ENCODE data around the gene ZNF346.
A peak's percentile ranks its signal among the peaks of the same experiment; 100 is the strongest.
"Not testable (repeated sequence)": the region's sequence is repeated elsewhere in the genome, so short reads cannot be mapped to it uniquely, and the experiment has no call there.

ZNF346 gene

DNA sequence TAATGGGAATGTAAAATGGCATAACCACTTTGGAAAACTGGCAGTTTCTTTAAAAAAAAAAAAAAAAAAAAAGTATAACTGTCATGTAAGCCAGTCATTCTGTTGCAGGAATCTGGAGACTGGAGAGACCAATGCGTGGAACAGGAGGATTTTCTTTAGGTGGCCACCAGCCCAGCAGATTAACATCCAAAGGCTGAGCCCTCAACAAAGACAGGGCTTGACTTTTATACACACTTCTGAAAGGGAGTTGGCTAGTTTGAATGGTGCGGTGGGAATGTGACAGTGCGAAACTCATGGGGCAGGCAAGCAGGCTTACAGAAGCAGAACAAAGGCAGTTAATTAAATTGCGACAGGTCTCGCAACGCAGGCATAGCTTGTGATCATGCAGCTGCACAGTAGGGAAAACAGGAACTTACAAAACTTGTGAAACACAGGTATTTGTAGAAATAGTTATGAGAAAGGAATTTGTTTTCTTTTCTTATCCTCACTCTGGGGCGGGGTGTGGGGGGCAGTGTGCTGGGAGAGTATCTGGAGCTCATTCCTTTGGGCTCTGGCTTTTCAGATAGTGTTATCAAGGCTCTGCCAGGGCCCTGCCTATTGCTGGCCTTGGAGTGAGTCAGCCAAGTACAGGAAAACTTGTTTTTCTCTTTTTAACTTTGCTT lies 27.9 kb upstream of the ZNF346 start:
- no peaks in the 10 kb centered on the region for H3K9me3 ChIP-seq (ENCODE audit: control insufficient read depth in 2 of 2, low read length in 2 of 2)
- no peak overlapping the region for H3K9ac ChIP-seq (ENCODE audit: low read depth in 1 of 2, low read length in 2 of 2)
- H3K36me3 ChIP-seq (ENCODE audit: control insufficient read depth in 2 of 2, insufficient read depth in 2 of 2, low read length in 2 of 2), result no peaks in the 10 kb centered on the region
- no peaks in the 10 kb centered on the region for H3K4me1 ChIP-seq (ENCODE audit: control insufficient read depth in 2 of 2, insufficient read depth in 2 of 2, low read length in 2 of 2)
- H3K27me3 ChIP-seq (ENCODE audit: control insufficient read depth in 2 of 2, insufficient read depth in 2 of 2, low read length in 2 of 2), result no peaks in the 10 kb centered on the region
- no peak overlapping the region for H3K4me3 ChIP-seq (ENCODE audit: low read length in 2 of 2)
- H3K27ac ChIP-seq (ENCODE audit: low read depth in 2 of 2, low read length in 2 of 2), result no peak overlapping the region

DNA sequence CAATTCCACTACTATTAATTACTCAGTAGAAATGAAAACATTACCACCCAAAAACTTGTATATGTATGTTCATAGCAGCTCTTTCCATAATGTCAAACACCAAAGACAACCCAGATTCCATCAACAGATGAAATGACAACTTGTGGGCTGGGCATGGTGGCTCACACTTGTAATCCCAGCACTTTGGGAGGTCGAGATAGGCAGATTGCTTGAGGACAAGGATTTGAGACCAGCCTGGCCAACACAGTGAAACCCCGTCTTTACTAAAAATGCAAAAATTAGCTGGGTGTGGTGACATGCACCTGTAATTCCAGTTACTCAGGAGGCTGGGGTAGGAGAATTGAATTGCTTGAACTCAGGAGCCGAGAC lies 27.4 kb upstream of the ZNF346 start:
- Histone ChIP-seq H3K36me3 (ENCODE audit: control insufficient read depth in 2 of 2, insufficient read depth in 2 of 2, low read length in 2 of 2) (no peaks in the 10 kb centered on the region), H3K27me3 (ENCODE audit: control insufficient read depth in 2 of 2, insufficient read depth in 2 of 2, low read length in 2 of 2) (no peaks in the 10 kb centered on the region), H3K27ac (ENCODE audit: low read depth in 2 of 2, low read length in 2 of 2) (no peak overlapping the region), H3K4me3 (ENCODE audit: low read length in 2 of 2) (no peak overlapping the region), H3K9me3 (ENCODE audit: control insufficient read depth in 2 of 2, low read length in 2 of 2) (no peaks in the 10 kb centered on the region), H3K9ac (ENCODE audit: low read depth in 1 of 2, low read length in 2 of 2) (no peak overlapping the region), H3K4me1 (ENCODE audit: control insufficient read depth in 2 of 2, insufficient read depth in 2 of 2, low read length in 2 of 2) (no peaks in the 10 kb centered on the region)

DNA sequence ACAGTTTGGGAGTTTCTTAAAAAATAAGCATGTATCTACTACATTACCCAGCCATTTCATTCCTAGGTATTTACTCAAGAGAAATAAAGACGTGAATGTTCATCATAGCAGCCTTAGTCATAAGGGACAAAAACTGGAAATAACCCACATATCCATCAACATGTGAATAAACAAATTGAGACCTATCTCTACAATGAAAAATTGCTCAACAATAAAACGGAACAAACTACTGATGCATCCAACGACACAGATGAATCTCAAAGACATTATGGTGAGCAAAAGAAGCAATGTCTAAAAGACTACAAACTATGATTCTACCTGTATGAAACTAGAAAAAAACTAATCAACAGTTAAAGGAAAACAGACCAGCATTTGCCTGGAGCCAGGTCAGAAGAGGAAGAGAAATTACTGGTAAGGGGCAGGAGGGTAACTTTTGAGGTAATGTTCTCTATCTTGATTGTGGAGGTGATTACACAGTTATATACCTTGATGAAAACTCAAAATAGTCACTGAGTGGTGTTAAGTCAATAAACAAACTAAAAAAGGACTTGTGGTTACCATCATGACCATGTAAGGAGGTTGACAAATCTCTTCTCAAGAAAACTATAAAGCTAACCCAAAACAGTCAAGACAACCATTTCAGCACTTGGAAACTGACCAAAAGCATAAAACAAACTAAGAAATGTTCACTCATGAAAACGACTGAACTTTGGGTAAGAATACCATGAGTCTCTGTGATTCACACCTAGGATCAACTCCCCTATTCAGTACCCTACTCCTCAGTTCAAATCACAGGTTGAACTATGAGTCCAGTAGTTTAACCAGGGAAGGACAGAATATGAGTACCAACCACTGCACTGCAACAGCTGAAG lies 26.4 kb upstream of the ZNF346 start:
- no peak overlapping the region for H3K4me3 ChIP-seq (ENCODE audit: low read length in 2 of 2)
- no peaks in the 10 kb centered on the region for H3K27me3 ChIP-seq (ENCODE audit: control insufficient read depth in 2 of 2, insufficient read depth in 2 of 2, low read length in 2 of 2)
- H3K27ac ChIP-seq (ENCODE audit: low read depth in 2 of 2, low read length in 2 of 2), result no peak overlapping the region
- no peaks in the 10 kb centered on the region for H3K36me3 ChIP-seq (ENCODE audit: control insufficient read depth in 2 of 2, insufficient read depth in 2 of 2, low read length in 2 of 2)
- no peaks in the 10 kb centered on the region for H3K4me1 ChIP-seq (ENCODE audit: control insufficient read depth in 2 of 2, insufficient read depth in 2 of 2, low read length in 2 of 2)
- no peaks in the 10 kb centered on the region for H3K9me3 ChIP-seq (ENCODE audit: control insufficient read depth in 2 of 2, low read length in 2 of 2)
- H3K9ac ChIP-seq (ENCODE audit: low read depth in 1 of 2, low read length in 2 of 2), result no peak overlapping the region

DNA sequence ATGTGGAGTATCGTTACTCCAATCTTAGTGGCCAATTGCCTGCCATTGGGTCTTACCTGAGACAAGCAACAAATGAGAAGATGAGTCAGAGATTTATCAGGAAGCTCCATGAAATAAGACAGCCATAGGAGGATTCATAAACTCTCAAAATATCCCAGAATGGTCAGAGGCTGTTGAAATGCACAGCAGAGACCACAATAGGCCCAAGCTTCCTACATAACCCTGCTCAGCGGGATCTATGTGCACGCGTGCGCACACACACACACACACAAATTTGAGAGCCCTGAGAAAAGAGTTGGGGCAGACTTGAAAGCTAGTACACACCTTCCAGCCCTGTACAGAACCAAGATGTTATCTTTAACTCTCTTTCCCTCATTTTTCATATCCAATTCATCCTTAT lies 25.7 kb upstream of the ZNF346 start:
- H3K27ac ChIP-seq (ENCODE audit: low read depth in 2 of 2, low read length in 2 of 2), result no peak overlapping the region
- no peaks in the 10 kb centered on the region for H3K27me3 ChIP-seq (ENCODE audit: control insufficient read depth in 2 of 2, insufficient read depth in 2 of 2, low read length in 2 of 2)
- no peaks in the 10 kb centered on the region for H3K36me3 ChIP-seq (ENCODE audit: control insufficient read depth in 2 of 2, insufficient read depth in 2 of 2, low read length in 2 of 2)
- no peaks in the 10 kb centered on the region for H3K4me1 ChIP-seq (ENCODE audit: control insufficient read depth in 2 of 2, insufficient read depth in 2 of 2, low read length in 2 of 2)
- no peaks in the 10 kb centered on the region for H3K9me3 ChIP-seq (ENCODE audit: control insufficient read depth in 2 of 2, low read length in 2 of 2)
- H3K4me3 ChIP-seq (ENCODE audit: low read length in 2 of 2), result no peak overlapping the region
- no peak overlapping the region for H3K9ac ChIP-seq (ENCODE audit: low read depth in 1 of 2, low read length in 2 of 2)

DNA sequence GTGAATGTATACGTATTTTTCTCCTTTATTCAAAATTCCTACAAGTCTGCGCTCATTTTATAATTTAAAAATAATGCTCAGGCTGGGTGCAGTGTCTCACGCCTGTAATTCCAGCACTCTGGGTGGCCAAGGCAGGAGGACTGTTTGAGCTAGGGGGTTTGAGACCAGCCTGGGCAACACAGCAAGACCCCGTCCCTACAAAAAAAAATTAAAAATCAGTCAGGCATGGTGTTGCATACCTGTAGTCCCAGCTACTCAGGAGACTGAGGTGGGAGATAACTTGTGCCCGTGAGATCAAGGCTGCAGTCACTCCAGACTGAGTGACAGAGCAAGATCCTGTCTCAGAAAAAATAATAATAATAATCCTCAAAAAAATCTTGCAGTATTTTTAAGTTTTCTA lies 23.7 kb upstream of the ZNF346 start:
- no peak overlapping the region for H3K4me3 ChIP-seq (ENCODE audit: low read length in 2 of 2)

DNA sequence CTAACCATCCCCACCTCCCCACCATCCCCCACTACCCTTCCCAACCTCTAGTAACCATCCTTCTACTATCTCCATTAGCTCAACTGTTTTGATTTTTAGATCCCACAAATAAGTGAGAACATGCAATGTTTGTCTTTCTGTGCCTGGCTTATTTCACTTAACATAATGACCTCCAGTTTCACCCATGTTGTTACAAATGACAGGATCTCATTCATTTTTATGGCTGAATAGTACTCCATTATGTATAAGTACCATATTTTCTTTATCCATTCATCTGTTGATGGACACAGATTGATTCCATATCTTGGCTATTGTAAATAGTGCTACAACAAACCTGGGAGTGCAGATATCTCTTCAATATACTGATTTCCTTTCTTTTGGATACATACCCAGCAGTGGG lies 23.0 kb upstream of the ZNF346 start:
- not testable (repeated sequence) for H3K4me1 ChIP-seq (ENCODE audit: control insufficient read depth in 2 of 2, insufficient read depth in 2 of 2, low read length in 2 of 2); H3K27me3 ChIP-seq (ENCODE audit: control insufficient read depth in 2 of 2, insufficient read depth in 2 of 2, low read length in 2 of 2); H3K27ac ChIP-seq (ENCODE audit: low read depth in 2 of 2, low read length in 2 of 2); H3K9ac ChIP-seq (ENCODE audit: low read depth in 1 of 2, low read length in 2 of 2); H3K36me3 ChIP-seq (ENCODE audit: control insufficient read depth in 2 of 2, insufficient read depth in 2 of 2, low read length in 2 of 2); H3K9me3 ChIP-seq (ENCODE audit: control insufficient read depth in 2 of 2, low read length in 2 of 2); H3K4me3 ChIP-seq (ENCODE audit: low read length in 2 of 2)

More for the DNA sequence above, 23.7 kb upstream of the ZNF346 start:
- no peak overlapping the region for H3K9ac ChIP-seq (ENCODE audit: low read depth in 1 of 2, low read length in 2 of 2)
- no peaks in the 10 kb centered on the region for H3K36me3 ChIP-seq (ENCODE audit: control insufficient read depth in 2 of 2, insufficient read depth in 2 of 2, low read length in 2 of 2)
- no peaks in the 10 kb centered on the region for H3K4me1 ChIP-seq (ENCODE audit: control insufficient read depth in 2 of 2, insufficient read depth in 2 of 2, low read length in 2 of 2)
- H3K27ac ChIP-seq (ENCODE audit: low read depth in 2 of 2, low read length in 2 of 2), result no peak overlapping the region
- no peaks in the 10 kb centered on the region for H3K9me3 ChIP-seq (ENCODE audit: control insufficient read depth in 2 of 2, low read length in 2 of 2)
- H3K27me3 ChIP-seq (ENCODE audit: control insufficient read depth in 2 of 2, insufficient read depth in 2 of 2, low read length in 2 of 2), result no peaks in the 10 kb centered on the region

DNA sequence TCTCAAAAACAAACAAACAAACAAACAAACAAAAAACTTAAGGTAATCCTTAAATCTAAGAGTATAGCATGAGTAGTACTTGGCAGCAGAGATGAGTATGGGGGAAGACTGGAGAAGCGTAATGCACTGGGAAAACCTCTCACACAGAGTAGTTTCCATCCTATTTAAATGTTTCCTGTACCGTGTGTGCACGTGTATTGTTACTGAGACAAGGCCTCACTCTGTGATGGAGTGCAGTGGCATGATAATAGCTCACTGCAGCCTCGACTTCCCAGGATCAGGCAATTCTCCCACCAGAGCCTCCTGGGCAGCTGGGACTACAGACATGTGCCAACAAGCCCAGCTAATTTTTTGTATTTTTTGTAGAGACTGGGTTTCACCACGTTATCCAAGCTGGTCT lies 18.8 kb upstream of the ZNF346 start:
- H3K9ac ChIP-seq (ENCODE audit: low read depth in 1 of 2, low read length in 2 of 2), result no peak overlapping the region
- H3K4me1 ChIP-seq (ENCODE audit: control insufficient read depth in 2 of 2, insufficient read depth in 2 of 2, low read length in 2 of 2), result peaks cover 11 to 13% of the 10 kb centered on the region in 2 donors
- H3K9me3 ChIP-seq (ENCODE audit: control insufficient read depth in 2 of 2, low read length in 2 of 2), result no peaks in the 10 kb centered on the region
- H3K27ac ChIP-seq (ENCODE audit: low read depth in 2 of 2, low read length in 2 of 2), result no peak overlapping the region
- H3K36me3 ChIP-seq (ENCODE audit: control insufficient read depth in 2 of 2, insufficient read depth in 2 of 2, low read length in 2 of 2), result no peaks in the 10 kb centered on the region
- H3K4me3 ChIP-seq (ENCODE audit: low read length in 2 of 2), result no peak overlapping the region
- no peaks in the 10 kb centered on the region for H3K27me3 ChIP-seq (ENCODE audit: control insufficient read depth in 2 of 2, insufficient read depth in 2 of 2, low read length in 2 of 2)

DNA sequence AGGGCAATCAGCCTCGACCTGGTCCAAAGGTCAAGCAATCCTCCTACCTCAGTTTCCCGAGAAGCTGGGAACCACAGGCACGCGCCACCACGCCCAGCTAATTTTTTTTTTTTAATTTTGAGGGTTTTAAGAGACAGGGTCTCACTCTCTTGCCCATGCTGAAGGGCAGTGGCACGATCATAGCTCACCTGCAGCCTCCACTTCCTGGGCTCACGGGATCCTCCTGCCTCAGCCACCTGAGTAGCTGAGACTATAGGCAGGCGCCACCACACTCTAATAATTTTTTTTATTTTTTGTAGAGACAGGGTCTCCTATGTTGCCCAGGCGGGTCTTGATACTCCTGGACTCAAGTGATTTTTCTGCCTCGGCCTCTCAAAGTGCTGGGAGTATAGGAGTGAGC lies 17.5 kb upstream of the ZNF346 start:
- Histone ChIP-seq H3K27ac (ENCODE audit: low read depth in 2 of 2, low read length in 2 of 2) (no peak overlapping the region), H3K4me1 (ENCODE audit: control insufficient read depth in 2 of 2, insufficient read depth in 2 of 2, low read length in 2 of 2) (peaks cover 11 to 13% of the 10 kb centered on the region in 2 donors), H3K9ac (ENCODE audit: low read depth in 1 of 2, low read length in 2 of 2) (peak overlapping the region in 1 of 2 donors; percentile 92), H3K4me3 (ENCODE audit: low read length in 2 of 2) (peak overlapping the region; percentile 92 to 94), H3K27me3 (ENCODE audit: control insufficient read depth in 2 of 2, insufficient read depth in 2 of 2, low read length in 2 of 2) (no peaks in the 10 kb centered on the region), H3K36me3 (ENCODE audit: control insufficient read depth in 2 of 2, insufficient read depth in 2 of 2, low read length in 2 of 2) (no peaks in the 10 kb centered on the region), H3K9me3 (ENCODE audit: control insufficient read depth in 2 of 2, low read length in 2 of 2) (no peaks in the 10 kb centered on the region)

DNA sequence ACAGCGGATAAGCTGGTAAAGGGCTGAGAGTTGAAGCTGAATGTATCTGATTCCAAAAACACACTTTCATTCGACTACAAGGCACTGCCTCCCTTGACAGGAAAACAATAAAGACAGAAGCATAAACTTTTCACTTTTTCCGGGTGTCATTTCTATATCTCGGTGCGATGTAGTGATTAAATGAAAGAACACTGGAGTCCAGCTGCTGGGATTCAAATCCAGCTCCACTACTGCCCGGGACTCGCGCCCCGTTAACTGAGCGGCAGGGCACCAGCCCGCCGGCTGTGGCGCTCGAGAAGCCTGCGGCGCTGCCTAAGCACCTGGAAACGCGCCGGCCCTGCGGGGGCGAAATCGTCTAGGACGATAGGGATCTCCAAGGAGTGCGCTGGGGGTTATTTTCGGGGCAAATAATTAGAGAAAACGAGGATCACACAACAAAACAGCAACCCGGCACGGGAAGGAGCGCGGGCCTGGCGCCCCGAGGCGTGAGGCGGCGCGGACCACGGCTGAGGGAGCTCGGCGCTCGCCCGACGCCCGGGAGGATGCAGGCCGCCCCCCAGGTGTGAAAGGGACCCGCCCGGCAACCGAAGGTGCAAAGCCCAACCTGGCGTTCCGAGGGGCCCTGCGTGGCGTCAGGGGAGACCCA lies 16.8 kb upstream of the ZNF346 start:
- Histone ChIP-seq H3K36me3 (ENCODE audit: control insufficient read depth in 2 of 2, insufficient read depth in 2 of 2, low read length in 2 of 2) (no peaks in the 10 kb centered on the region), H3K4me3 (ENCODE audit: low read length in 2 of 2) (peak overlapping the region; percentile 92 to 94), H3K27ac (ENCODE audit: low read depth in 2 of 2, low read length in 2 of 2) (peak overlapping the region; percentile 93 to 94), H3K9ac (ENCODE audit: low read depth in 1 of 2, low read length in 2 of 2) (peak overlapping the region; percentile 81 to 92), H3K9me3 (ENCODE audit: control insufficient read depth in 2 of 2, low read length in 2 of 2) (no peaks in the 10 kb centered on the region), H3K27me3 (ENCODE audit: control insufficient read depth in 2 of 2, insufficient read depth in 2 of 2, low read length in 2 of 2) (no peaks in the 10 kb centered on the region), H3K4me1 (ENCODE audit: control insufficient read depth in 2 of 2, insufficient read depth in 2 of 2, low read length in 2 of 2) (peaks cover 11 to 13% of the 10 kb centered on the region in 2 donors)
